Activated CD8-positive, alpha-beta memory T cell treated with anti-CD3 and anti-CD28 coated beads for 1 hour (primary cell): ENCODE measurements around the gene P2RX4.
"Not testable (repeated sequence)": the region's sequence is repeated elsewhere in the genome, so short reads cannot be mapped to it uniquely, and the experiment has no call there.

ENCODE experiments used
- DNase-seq, 2 donors: peaks; one replicate each; pipeline ENCODE4 v3.0.0-alpha.2; 2020; ENCODE audit warnings: low read depth in 1 of 2; ENCODE audit errors: extremely low read depth in 1 of 2

The P2RX4 gene

DNA sequence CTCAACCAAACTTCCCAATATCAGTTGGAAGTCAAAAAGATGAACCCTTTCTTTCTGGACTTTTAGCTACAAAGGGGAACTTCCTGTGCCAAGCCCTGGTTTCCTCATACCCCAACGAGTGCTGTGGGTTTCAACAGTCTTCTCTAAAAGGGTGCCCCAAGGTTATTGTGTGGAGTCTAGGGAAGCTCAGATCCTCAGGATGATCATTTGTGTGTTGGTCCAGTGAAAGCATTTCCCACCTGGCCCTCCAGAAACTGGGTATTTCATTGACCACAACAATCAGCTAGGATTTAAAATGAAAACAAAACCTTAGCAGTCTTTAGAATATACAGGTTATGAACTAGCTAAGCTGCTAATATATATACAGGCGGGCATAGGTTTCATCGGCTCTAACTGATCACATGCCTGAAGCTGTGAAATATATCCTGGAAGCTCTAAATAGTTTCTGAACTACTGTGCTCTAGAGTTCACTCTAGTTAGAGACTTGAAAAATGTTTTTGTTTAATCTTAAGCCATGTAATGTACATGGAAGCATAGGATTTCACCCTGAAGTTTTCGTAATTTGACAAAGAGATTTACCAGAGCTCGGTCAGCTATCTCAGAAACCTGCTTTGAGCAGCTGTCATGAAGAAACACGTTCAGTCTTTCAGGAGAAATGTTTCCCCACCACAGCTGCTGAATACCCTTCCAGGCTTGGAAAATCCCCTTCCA lies 29.6 kb downstream of the P2RX4 start:
- DNase-seq, result no peak

DNA sequence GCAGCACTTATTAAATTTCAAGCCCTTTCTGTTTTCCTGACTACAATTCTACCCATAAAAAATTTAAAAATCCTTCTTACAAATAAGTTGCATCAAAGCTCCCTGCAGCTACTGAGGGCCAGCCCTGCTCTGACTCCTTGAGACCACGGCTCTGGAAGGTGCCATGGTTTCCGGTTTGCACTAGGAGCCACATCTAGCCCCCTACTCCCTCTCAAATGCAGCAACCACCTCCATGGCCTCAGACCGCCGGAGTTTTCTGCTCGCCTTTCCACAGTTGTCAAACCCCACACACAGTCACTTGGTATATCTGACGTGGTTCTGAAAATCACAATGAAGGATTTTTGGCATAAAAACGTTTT lies 30.1 kb downstream of the P2RX4 start:
- no peak for DNase-seq

DNA sequence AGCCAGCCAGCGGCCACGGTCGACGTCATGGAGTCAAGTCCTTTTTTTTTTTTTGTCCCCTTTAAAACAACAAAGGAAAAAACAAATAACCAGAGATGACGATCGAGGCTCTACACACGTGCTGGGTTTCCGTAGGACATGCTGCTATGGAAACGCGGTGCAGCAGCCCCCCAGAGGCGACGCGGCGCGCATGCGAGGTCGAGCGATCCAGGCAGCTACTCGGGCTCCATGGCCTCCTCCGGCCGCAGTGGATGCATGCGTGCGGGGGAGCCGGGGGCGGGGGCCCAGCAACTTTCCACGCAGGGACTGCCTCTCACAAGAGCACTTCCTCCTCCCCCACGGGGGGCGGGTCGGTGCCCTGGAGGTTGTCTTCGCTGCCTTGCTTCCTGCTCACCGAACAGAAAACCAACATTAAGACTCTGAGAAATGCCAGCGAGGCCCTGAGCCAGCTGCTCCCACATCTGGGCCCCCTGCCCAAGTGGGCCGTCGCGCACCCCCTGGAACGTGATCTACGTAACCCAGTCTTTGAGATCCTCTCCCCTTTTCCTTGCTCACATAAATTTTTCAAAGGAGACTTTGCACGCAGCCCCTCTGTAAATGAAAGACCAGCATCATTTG lies 30.7 kb downstream of the P2RX4 start:
- DNase-seq, result peak; percentile 88 to 97

DNA sequence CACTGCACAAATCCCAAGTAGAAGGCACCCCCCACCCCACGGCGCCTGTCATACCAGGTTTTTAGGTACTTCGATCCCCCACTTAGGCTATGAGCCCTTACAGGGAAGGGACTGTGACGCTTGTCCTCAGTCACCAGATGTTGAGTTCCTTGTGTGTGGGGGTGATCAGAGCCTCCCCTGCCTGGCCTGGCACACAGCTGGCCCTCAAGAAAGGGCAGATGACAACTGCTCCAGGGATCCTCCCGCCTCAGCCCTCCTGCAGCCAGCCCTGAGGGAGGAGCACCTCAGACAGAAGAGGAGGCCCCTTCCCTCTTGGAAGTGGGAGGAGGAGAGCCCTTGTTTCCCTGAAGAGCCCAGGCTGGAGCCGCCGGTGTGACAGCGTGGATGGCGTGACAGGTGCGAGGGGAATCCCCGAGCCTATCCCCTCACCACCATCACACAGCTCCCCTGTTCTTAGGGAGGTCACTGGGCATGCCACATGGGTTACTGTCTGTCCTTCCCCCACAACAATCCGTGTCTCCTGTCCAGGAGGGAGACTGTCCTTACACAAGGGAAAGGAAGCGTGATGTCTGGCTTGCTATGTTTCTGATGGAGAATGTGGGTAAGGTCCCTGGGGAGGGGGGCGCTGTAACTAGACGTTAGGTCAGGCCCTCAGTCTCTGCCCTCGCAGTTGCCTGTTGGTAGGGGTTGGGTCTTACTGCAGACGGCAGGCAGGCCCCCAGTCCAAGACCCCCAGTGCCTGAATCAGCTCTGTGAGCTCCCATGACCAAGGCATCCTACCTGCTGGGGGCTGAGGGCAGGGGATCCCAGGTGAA lies 31.4 kb downstream of the P2RX4 start:
- DNase-seq, result no peak

DNA sequence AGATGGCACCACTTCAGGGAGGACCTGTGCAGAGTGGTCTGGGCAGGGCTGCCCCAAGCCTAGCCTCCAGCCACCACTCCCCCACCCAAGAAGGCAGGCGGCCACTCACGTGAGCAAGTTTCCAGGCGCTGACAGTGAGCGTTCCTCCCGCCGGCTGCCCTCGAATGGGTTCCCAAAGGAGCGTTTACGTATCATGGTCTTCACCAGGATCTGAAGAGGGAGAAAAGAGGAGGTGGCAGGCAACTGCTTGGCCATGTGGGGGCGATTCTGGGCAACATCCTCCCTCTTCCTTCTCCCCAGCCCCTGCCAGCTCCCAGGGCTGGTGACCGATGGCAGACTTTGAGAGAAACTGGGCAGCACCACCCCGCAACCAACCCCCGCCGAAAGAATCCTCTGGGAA lies 35.1 kb downstream of the P2RX4 start:
- no peak for DNase-seq

DNA sequence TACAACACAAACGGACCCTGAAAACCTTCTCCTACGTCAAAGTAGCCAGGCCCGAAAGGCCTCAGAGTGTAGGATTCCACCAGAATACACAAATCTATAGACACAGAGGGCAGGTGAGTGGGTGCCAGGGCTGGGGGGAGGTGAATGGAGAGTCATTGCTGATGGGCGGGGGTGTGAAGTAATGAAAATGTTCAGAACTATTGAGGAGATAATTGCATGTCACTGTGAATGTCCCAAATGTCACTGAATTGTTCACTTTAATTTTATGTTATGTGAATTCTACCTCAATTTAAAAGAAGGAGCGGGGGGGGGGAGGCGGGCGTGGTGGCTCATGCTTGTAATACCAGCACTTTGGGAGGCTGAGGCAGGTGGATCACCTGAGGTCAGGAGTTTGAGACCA lies 36.0 kb downstream of the P2RX4 start:
- DNase-seq, result no peak

DNA sequence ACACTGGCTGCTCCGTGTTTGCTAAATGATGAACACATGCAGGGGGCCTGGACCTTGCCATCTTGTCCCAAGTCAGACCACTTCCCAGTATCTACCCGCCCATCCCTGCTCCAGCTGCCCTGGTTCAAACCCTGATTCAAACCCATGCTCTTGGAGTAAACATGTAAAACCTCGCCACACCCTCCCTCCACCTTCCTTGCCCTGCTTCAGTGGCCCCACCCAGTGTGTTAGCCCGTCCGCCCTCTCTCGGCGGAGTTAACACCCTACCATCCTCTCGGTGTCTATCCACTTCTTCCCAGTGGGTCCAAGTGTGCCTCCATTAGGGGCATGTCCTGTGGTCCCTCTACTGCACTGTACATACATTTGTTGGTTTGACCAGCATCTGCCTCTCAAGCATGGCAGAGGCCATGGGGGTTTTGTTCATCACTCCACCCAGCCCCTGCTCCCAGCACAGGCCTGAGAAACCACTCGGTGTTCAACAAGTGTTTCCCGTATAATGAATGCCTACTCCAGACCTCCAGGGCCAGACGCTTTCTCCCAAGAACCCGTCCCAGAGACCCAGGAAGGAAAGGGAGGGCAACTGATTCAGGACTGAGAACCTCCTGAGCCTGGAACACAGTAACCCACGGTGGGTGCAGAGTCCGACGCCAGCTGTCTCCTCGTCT lies 37.1 kb downstream of the P2RX4 start:
- no peak for DNase-seq

DNA sequence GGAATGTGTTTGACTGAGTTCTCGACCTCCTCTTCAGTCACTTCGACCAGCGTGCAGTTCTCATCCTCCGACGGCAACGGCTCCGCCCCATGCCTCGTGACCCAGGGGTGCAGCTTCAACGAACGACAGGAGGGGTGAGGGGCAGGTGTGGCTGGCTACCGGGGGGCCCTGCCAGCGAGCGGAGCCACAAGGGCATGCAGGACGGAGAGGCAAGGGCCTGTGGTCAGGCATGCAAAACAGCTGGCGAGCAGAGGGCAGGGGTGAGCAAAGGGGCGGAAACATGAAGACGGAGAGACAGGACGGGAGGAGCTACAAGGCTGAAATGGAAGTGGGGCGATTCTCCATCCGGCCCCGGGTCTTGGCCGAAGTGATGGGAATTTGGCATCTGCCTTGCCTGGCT lies 38.7 kb downstream of the P2RX4 start:
- DNase-seq, result no peak

DNA sequence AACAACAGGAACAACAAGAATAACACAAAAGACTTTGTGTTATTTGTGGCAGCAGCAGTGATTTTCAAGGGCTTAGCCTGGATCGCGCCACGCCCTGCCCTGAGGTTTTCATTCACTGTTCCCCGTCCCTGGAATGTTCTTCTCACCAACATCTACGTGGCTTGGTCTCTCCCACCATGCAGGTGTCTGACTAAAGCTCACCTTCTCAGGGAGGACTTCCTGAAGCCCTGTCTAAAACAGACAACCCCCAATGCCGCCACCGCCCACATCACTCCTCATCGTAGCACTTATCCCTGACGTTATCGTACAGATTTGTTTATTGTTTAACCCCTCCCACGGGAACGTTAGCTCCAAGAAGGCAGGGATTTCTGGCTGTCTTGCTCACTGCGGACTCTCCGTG lies 40.4 kb downstream of the P2RX4 start:
- DNase-seq, result no peak

DNA sequence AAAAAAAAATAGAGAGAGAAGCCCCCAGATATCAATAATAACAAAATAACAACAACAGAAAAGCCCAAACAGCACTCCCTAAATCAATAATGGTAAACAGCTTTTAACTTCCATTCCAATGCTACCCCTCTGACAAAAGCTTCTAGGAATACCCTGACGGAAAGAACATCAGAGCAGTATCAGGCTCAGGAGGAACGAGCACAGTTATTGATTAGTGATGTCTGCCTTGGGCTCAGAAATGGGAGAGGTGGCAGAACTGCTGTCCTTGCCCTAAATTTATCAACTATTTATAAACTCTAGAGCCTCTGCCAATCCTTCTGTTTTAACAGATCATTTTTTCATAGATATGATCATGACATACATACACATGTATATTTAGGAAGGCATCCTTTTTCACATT lies 41.9 kb downstream of the P2RX4 start:
- no peak for DNase-seq

DNA sequence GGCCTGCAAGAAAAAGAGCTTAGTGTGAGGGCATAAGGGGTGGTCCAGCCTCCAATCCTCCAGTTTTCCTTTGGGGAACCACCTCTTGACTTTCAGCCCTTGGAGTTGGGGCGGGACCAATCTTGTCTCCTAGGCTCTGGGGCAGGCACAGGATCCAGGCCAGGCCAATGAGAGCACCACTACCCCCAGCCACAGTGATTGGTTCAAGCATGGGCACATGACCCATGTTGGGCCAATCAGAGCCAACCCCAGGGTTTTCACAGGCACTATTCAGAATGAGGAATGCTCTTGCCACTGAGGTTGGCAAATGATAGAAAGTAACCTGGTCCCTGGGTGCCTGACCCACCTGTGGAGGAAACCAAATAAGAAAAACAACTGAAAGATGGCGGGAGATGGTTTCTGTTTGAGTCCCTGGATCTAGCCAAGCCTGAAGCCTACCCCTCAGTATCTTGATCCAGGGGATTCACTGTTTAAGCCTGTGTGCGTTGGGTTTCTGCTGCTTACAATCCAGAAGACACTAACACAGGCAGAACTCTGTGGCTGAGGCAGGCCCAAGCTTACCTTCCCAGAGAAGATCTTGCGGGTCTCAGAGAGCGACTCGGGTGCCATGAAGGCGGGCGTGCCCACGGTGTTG lies 42.9 kb downstream of the P2RX4 start:
- no peak for DNase-seq

DNA sequence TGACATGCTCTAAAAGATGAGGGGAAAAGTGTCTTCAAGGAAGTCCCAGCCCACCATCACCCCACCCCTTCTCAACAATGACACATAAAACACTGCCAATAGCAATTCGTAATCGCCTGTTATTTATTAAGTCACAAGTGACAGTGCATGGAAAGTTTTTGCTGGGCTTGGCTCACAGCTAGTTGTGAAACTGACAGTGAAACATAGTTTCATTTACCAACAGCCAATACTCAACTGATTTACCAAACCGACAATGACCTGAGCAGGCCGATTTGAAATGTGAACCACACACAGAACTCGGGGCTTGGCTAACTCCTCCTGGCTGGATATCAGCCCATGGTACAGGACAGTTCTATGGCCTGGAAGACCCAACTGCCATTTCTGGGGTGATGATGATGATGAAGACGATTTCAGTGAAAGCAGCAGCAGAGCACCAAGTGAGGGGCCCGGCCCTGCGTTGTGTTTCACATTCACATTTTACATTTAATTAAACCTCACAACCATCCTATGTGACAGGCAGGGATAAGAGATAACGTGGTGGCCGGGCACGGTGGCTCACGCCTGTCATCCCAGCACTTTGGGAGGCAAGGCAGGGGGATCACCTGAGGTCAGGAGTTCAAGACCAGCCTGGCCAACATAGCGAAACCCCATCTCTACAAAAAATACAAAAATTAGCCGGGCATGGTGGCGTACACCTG lies 43.9 kb downstream of the P2RX4 start:
- DNase-seq, result no peak

DNA sequence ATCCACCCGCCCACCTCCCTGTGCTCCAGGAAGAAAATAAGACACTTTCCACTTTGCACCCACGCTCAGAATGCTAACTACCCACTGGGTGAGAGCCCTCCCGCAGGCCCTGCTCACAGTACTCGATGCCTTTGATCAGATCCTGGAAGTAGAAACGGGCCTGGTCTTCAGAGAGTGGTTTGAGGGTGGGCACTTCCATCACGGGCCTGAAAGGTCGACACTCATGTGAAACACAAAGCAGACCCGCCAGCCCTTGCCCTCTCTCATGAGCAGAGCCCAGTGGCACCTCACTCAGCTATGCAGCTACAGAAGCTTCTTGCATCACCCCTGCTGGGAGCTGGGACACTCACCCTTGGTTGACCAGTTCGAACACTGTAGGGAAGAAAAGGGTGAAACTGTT lies 45.5 kb downstream of the P2RX4 start:
- DNase-seq, result no peak

DNA sequence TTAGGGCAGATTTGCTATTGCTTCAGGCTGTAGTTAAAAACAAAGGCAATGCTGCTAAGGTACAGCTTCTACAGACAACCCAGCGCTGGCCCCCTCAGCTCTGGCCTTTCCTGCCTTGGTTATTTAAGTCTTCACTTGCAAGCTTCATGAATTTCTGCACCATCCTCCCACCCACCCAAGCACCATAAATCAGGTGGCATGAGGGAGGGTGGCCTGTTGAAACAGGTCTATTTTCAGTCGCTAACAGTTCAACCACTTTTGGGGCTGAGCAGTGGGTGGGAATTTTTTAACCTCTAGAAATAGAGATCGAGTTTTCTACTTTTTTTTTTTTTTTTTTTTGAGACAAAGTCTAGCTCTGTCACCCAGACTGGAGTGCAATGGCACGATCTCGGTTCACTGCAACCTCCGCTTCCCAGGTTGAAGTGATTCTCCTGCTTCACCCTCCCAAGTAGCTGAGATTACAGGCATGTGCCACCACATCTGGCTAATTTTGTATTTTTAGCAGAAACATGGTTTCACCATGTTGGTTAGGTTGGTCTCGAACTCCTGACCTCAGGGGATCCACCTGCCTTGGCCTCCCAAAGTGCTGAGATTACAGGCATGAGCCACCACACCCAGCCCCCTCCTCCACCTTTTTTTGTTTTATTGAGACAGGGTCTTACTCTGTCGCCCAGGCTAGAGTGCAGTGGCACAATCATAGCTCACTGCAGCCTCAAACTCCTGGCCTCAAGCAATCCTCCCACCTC lies 47.9 kb downstream of the P2RX4 start:
- DNase-seq, result not testable (repeated sequence)

DNA sequence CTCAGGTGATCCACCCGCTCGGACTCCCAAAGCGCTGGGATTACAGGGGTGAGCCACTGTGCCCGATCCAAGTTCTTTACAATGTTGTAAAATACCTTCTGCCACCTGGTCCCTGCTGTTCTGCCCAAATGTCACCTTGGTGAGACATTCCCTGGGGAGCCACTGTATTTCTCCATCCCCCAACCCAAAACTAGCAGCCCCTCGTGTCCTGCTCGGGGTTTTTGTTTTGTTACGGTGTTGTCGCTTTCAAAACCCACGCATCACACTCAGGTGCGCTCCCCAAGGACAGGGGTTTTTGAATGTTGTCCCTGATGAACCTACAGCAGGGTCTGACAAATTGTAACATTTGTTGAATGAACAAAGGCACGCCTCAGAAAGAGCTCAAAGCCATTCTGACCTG lies 49.1 kb downstream of the P2RX4 start:
- no peak for DNase-seq

DNA sequence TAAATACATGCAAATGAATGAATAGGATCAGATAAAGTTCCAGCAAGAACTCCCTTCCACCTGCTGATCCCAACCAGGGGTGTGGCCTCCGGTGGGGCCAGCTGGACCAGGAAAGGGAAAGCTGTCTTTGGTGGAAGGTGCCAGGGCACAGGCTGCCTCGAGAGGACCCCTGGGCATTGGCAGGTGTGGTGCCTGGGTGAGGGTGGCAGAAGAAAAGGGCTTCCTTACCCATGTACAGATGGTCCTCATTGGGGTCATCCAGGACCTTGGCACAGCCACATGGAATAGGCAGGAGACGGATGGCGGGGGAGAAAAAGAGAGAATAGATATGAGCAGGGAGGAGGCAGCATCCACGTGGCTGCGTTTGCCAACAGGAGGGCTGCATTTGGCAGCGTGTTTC lies 50.2 kb downstream of the P2RX4 start:
- no peak for DNase-seq

DNA sequence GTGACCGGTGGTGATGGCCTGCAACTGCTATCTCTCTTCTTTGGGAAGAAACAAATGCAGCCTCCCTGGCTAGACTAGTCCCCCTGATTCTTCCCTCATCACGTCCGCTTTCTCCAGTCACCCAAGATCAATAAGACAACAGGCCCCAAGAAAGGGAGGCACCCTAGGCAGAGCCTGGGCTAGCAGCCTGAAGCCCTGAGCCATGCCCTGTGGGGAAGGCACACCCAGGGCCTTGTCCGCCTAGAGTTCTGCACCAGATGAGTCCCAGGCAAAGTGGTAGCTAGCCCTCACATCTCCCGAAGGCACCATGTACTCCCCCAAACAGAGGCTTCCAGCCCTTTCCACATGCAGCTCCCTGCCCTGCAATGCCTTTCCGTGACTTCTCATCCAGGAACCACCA lies 51.5 kb downstream of the P2RX4 start:
- no peak for DNase-seq

DNA sequence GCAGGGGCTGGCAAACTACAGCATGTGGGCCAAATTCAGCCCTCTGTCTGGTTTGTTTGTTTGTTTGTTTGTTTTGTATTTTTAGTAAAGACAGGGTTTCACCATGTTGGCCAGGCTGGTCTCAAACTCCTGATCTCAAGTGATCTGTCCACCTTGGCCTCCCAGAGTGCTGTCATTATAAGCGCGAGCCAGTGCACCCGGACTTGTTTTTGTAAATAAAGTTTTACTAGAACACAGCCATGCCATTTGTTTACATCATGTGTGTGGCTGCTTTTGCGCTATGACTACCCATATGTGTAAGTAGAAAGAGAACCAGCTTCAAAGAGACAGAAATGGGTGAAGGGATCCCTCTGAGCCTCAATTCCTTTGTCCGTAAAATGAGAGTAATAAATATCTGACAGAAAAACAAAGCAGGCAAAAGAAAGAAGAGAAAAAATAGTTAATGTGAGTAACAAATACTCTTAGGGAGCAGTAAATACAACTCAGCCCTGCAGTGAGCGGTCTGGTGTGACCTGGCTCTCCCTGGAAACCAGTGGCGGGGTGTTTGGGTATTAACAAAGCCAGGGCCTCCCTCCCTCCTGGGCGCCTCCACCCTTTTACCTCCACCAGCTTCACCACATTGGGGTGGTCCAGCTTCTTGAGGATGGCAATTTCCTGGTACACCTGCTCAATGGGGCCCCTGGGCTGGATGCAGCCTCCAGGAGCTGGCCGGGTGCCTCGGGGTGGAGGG lies 53.4 kb downstream of the P2RX4 start:
- no peak for DNase-seq

DNA sequence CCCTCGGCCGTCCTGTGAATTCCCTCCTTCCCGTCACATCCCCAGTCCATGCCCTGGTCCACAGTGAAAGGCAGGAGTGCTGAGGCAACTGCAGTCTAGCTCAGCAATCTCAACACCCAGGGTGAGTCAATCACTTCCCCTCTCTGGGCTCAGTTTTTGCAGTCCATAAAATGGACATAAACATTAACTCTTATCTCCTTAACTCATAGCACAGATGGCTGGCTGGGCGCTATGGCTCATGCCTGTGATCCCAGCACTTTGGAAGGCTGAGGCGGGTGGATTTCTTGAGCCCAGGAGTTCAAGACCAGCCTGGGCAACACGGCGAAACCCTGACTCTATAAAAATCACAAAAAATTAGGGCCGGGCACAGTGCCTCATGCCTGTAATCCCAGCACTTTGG lies 54.2 kb downstream of the P2RX4 start:
- no peak for DNase-seq
